GM18873 (cell line): Measurements from ENCODE around the gene EBPL.
"Not testable (repeated sequence)": the region's sequence is repeated elsewhere in the genome, so short reads cannot be mapped to it uniquely, and the experiment has no call there.

Source experiments
- ATAC-seq: cut with Tn5 transposase; IDR thresholded peaks from one replicate; pipeline ENCODE4 v1.9.1; 2021; ENCODE audit warnings: mild to moderate bottlenecking, moderate library complexity, moderate number of reproducible peaks; ENCODE audit not compliant: unreplicated experiment, low FRiP score

The EBPL gene

DNA sequence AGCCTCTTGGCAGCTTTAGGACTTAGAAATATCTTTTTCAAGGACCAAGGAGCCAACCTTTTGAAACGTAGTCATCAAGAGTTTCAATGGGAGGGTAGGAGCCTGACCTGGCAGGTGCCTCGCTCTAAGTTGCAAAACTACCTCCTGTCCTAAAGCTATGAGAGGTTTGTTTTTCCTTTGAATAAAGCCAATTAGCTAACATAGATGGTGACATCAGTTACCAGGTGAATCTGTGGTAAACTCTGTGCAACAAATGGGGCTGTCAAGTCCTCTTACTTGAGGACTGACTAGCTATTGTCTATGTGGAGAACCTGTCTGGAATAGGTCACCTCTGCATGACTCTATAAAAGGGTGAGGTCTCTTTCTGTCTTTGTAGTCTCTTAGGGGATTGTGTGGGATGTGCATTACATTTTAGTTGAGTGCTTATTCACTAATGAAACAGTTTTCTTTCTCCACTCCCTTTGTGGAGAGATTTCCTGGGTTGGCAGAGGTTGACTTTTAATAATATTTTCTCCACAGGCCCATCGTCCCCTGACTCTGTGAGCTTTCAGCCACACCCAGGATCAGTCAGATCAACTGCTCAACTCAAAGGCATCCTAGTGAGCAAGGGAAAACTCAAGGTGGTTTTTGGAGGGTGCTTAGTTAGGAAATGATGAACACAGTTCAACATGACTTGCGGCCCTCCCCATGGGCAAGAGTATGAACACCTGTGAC, 53.1 kb downstream of the EBPL start:
- ATAC-seq, result no peak

DNA sequence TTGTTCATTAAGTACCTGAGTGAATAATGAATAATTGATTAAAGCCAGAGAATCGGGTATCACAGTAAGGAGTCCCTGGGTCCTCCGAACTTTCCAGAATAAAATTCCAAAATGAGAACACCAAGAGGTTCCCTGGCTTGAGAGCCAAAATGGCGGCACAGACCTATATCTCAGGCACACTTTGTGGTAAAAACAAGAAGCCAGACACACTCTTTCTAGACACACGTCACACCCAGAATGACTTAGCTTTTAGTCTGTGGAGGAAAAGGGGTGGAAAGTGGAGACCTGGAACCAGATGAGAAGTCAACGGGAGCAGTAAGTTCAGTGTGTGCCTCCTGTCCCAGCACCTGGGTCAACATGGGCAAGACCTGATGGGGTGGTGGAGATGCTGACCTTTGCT, 54.6 kb downstream of the EBPL start:
- no peak for ATAC-seq

DNA sequence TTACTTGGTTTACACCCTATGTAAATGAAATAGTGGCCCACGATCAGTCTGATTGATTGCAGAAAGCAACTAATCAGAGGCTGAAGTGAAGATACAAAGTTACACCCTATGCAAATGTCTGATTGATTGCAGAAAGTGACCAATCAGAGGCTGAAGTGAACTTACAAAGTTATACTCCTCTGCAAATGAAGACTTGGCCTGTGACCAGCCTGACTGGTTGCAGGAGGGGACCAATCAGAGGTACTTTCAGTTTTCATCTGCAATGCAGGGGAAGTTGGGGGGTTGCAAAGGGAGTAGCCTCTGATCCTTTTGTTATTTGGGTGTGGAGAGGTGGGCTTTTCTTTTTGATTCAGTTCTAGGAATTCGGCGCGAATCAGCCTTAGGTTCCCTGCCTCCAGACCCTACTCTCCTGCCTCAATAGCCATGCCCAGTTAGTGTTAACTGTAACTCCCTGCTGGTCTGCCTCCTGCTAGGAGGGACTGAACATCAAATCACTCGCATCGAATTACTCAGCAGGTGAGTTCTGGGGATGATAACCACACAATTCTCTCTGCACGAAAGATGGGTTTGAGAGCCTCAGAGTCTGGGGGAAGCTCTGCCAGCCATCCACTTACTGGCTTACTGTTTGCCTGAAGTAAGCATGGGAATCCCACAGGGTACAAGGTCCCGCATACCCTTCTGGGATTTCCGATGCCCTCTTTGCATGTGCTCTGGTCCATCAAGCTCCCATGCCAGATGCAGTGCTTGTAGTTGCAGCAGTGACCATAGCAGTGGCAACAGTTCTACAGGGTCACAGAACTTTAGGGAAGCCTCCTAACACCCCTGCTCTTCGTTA, 55.5 kb downstream of the EBPL start:
- no peak for ATAC-seq

DNA sequence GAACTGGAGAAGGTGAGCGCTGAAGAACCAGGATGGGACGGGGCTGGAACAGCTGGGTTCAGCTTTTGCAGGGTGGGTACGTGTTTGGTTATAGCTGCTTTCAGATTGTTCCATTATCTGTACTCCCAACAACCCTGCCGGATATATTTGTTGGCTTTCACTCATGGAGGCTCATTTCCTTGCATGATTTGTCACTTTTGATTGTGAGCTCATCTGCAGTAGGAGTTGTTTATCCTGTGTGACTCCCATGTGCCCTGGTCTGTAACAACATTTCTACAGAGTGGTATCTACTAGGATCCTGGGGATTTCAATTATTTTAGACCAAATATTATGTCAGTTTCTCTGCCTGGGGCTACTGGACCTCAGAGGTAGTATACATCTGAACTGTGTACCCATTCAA, 57.6 kb downstream of the EBPL start:
- no peak for ATAC-seq

DNA sequence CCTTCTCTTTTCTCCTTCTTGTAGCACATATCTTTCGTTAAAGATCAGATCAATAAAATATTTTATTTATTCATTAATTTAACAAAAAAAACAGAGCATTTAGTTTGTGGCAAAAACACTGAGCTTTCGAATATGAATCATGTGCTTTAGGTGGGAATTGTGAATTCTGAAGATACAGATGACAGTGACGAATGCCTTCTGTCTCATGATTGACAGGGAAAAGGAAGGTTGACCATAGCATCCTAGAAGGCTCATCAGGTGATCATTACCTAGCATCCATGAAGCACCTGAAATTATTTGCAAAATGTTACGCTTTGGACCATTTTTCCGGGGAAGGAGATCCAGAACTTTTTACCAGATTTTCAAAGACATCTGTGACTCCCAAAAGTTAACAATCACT, 59.1 kb downstream of the EBPL start:
- no peak for ATAC-seq

DNA sequence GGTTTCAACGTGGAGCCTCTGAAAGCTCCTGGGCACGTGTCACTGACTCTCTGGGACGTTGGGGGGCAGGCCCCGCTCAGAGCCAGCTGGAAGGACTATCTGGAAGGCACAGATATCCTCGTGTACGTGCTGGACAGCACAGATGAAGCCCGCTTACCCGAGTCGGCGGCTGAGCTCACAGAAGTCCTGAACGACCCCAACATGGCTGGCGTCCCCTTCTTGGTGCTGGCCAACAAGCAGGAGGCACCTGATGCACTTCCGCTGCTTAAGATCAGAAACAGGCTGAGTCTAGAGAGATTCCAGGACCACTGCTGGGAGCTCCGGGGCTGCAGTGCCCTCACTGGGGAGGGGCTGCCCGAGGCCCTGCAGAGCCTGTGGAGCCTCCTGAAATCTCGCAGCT, 60.7 kb downstream of the EBPL start:
- ATAC-seq, result no peak

DNA sequence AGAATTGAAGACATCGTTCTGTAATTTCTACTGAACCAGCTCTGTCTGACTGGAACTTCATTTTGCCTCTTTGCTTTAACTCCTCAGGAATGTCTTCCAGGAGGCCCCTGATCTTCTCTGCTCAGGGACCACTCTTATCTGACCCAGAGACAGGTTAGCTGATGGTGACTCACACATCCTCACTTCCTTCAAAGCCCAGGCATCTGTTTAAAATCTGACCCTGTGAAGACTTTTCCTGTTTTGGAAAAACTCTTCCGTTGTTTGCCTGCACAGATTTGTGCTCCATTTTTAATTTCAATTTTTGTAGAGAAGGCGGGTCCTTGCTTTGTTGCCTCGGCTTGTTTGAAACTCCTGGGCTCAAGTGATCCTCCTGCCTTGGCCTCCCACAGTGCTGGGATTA, 61.3 kb downstream of the EBPL start:
- ATAC-seq, result no peak

DNA sequence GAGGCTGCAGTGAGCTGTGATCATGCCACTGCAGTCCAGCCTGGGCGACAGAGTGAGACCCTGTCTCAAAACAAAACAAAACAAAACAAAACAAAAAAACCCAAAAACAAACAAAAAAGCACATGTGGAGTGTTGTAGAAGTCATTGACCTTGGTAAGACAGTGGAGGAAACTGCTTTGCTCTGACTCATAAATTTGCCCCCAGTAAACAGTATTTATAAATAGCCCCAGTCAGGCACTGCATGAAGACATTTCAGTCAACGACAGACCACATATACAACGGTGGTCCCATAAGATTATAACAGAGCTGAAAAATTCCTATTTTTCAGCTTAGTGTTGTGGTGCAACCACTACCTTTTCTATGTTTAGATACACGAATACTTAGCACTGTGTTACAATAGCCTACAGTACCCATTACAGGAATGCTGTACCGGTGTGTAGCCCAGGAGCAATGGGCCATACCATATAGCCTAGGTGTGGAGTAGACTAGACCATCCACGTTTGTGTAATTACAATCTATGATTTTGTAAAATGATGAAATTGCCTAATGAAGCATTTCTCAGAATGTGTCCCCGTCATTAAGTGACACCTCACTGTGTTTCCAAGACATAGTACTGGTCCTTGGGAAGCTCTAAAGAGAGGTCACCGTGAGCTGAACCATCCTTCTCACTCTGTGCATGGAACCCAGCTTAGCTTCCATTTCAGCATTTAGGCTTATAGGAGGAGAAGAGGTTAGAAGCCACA, 61.9 kb downstream of the EBPL start:
- no peak for ATAC-seq

DNA sequence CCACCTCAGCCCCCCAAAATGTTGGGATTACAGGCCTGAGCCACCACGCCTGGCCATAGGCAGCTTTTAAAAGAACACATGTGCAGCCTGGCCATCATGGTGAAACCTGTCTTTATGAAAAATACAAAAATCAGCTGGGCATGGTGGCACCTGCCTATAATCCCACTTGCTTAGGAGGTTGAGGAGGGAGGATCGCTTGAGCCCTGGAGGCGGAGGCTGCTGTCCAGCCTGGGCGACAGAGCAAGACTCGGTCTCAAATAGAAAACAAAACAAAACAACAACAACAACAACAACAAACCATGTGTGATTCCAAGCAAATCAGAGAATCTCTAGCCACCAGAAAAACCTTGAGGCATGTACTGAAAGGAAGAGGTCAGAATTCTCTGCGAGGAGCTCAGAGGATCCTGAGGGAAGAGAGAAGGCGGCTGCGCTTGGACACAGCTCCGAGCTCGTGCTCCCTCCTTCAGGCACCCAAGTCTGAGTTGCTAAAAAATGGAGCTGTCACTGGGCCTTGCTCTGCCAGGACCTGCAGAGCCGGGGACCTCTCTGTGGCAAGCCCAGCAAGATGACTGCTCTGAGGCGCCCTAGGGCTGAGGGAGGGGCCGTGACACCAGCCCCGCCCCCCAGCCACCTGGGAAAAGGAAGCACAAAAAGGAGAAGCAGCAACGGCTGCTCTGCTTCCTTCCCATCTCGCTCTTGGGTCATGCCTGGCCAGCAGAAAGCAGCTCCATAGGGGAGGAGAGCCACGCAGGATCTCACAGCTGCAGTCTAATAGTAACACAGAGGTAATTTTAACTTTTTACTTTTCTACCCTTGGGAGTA, 63.2 kb downstream of the EBPL start, which contains the start of gene ARL11:
Gene ARL11, plus strand, starts transcription at position 677 of the 822 bp plus-strand sequence. CDS start 1,941 bp downstream, outside the sequence.
- ATAC-seq, result peak; percentile 78

DNA sequence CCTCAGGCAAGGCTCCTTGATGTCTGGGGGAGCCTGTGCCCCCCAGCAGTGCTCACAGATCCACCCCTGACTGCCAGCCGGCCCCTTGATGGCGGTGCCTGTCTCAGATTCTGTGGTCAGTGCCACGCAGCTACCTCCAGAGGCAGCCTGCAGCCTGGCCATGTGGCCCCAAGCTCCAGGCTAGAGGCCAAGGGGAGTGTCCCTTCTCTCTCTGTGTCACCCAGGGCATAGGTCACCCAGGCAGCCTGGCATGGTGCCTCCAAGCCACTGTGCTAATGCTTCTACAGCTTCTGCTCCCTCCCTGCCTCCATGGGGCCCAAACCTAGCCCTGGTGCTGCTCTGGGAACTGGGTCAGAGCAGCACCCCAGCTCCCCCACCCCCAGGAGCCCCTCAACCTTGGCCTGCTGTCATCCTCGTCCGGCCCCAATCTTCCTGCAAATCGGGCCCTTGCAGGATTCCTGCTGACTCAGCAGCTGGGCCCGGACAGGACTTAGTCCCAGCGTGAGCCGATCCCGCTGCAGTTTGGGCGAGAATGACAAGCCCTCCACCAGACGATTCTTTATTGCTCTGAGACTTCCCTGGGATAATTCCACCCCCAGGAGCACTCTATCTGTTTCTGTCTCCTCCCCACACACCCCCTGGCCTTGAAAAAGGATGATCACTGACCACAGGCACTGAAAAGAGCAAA, 65.8 kb downstream of the EBPL start:
- ATAC-seq, result no peak

DNA sequence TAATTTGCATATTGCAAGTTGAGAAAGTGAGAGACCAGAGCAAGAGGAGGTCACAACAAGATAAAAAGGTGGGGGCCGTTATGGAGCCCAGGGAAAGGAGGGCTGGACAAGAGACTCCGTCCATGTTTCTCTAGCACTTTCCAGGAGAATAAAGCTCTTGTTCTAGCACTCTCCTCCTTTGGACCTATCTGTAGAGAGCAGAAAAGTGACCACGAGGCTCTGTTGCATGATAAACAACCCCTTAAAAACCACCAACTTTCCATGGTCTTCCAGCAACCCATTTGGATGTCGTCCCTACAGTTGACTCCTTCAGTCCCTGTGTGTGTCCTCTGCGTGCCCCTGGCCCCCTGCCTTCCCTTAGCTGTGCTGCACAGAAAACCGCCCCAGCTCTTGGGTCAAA, 67.1 kb downstream of the EBPL start:
- no peak for ATAC-seq

DNA sequence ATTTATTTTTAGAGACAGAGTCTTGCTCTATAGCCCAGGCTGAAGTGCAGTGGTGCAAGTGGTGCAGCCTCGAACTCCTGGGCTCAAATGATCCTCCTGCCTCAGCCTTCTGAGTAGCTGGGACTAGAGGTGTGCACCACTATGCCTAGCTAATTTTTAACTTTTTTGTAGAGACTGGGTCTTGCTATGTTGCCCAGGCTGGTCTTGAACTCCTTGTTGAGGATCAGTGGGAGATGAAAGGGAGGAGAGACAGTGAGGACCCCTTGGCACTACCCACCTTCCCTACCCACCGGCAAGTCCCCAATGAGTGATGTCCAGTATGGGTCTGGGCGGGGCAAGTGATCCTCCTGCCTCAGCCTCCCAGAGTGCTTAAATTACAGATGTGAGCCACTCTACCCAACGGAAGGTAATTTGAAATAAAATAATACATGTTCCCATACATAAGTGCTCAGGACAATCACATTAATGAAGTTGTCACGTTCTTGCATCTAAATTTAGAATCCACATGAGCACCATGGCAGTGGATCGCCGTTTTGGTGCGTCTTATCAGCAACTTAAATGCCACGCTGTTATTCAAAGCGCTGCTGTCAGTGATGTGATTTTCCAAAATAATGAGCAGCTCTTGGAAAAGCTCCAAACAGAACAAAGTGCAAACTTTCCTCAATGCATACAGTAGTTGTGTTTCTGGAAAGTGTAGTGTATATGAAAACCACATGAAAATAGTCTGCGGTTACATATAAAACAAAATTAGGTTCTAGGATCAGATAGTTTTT, 68.9 kb downstream of the EBPL start:
- ATAC-seq, result no peak

DNA sequence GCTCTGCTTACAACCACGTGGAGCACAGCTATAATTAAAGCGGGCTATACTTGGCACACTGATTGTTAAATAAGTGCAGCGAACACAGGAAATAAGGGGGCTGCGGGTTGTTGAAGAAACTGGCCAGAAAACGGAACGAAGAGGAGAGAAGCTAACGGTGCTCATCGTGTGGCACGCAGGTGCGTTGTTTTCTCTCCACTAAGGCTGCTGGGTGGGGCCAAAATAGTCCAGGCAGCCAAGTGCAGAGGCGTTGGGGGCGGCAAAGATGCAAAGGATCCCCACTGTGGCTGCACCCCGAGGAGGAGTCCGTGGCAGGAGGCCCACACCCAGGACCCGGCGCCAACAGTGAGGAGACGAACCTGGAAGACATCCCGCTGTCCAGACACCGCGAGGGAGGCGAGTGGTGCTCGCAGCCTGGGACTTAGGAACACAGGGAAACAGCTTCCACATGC, 71.1 kb downstream of the EBPL start:
- ATAC-seq, result no peak

DNA sequence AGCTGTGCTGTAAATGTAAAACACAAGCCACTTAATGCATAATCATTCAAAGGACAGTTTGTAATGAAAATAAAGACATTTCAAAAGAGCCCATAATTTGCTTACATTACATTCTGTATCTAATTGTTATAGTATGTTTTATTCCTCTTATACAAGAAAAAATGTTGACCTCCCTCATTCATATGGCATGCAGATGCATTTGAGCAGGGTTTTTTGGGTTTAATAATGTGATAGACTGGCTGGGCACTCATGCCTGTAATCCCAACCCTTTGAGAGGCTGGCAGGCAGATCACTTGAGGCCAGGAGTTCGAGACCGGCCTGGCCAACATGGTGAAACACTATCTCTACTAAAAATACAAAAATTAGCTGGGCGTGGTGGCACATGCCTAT, 74.6 kb downstream of the EBPL start:
- no peak for ATAC-seq

DNA sequence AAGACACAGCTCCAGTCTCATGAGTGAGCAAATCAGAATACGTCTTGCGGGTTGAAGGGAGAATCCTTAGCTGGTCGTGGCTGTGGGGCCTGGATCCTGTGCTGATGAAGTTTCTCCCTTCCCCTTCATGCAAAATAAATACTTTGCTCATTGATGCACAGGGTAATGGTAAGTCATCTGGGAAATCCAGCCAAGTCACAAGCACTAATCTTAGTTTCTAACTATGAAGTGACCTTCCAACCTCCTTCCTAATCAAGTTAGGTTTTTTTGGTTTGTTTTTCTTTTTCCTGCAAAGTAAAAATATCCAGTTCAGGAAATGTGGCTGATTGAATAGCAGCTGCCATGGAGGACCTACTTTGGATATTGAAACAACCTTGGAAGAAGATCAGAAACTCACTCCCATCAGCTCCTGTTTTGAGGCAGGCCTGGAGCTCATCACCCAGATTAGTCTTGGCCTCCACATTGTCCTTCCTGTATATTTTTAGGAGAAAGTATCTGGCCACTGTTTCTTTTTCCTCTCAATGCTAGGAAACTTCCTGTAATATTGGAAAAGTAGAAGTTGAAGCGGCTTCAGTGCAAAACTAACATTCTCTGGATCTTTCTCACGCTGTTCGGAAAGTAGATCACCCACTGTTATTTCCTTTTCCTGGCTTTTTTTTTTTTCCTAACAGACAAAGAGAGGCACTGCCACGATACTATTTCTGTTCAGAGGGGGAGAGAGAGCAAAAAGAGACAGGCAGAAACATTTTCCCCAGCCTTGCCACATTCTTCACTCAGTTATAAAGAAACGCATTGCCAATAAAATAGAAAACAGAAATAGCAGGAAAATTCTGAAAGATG, 75.2 kb downstream of the EBPL start:
- ATAC-seq, result no peak

DNA sequence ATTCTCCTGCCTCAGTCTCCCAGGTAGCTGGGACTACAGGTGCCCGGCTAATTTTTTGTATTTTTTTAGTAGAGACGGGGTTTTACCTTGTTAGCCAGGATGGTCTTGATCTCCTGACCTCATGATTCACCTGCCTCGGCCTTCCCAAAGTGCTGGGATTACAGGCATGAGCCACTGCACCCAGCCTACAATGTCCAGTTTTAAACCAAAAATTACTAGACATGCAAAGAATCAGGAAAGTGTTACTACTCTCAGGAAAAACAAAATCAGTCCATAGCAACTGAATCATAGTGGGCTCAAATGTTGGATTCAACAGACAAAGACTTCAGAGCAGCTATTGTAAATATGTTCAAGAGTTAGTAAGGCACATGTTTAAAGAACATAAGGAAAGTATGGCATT, 79.2 kb downstream of the EBPL start:
- ATAC-seq, result not testable (repeated sequence)
